ENCODE results near the gene PKMYT1.
"Not testable (repeated sequence)": the region's sequence is repeated elsewhere in the genome, so short reads cannot be mapped to it uniquely, and the experiment has no call there.

PKMYT1 gene

GRCh38 chr16:2960183-2961010 lies 19.8 kb downstream of the PKMYT1 start:
- DNase-seq (ENCODE audit: low spot score), result no peak

- DNase-seq (ENCODE audit: low spot score), result no peak
These were observed 21.0 kb downstream of the PKMYT1 start for GRCh38 chr16:2959206-2959605.

GRCh38 chr16:2956579-2956956 lies 23.7 kb downstream of the PKMYT1 start:
- DNase-seq (ENCODE audit: low spot score), result no peak

- DNase-seq (ENCODE audit: low spot score), result no peak
These were observed 24.3 kb downstream of the PKMYT1 start for GRCh38 chr16:2955779-2956578.

GRCh38 chr16:2955438-2955778 lies 24.8 kb downstream of the PKMYT1 start:
- no peak for DNase-seq (ENCODE audit: low spot score)

GRCh38 chr16:2954656-2955381 lies 25.4 kb downstream of the PKMYT1 start:
- no peak for DNase-seq (ENCODE audit: low spot score)

- DNase-seq (ENCODE audit: low spot score), result no peak
These were observed 26.3 kb downstream of the PKMYT1 start for GRCh38 chr16:2953706-2954627.

- no peak for DNase-seq (ENCODE audit: low spot score)
These were observed 27.6 kb downstream of the PKMYT1 start for GRCh38 chr16:2952679-2953078.

GRCh38 chr16:2950773-2951172 lies 29.5 kb downstream of the PKMYT1 start:
- no peak for DNase-seq (ENCODE audit: low spot score)

GRCh38 chr16:2950353-2950724 lies 29.9 kb downstream of the PKMYT1 start:
- no peak for DNase-seq (ENCODE audit: low spot score)

GRCh38 chr16:2949705-2950352 lies 30.4 kb downstream of the PKMYT1 start:
- no peak for DNase-seq (ENCODE audit: low spot score)

GRCh38 chr16:2948807-2949704 lies 31.2 kb downstream of the PKMYT1 start:
- DNase-seq (ENCODE audit: low spot score), result no peak

GRCh38 chr16:2946649-2947048 lies 33.6 kb downstream of the PKMYT1 start:
- no peak for DNase-seq (ENCODE audit: low spot score)

- not testable (repeated sequence) for DNase-seq (ENCODE audit: low spot score)
These were observed 36.5 kb downstream of the PKMYT1 start for GRCh38 chr16:2943716-2944115.

GRCh38 chr16:2942045-2942444 lies 38.2 kb downstream of the PKMYT1 start:
- no peak for DNase-seq (ENCODE audit: low spot score)

- no peak for DNase-seq (ENCODE audit: low spot score)
These were observed 40.3 kb downstream of the PKMYT1 start for GRCh38 chr16:2939968-2940367.

GRCh38 chr16:2938206-2938605 lies 42.0 kb downstream of the PKMYT1 start:
- no peak for DNase-seq (ENCODE audit: low spot score)

- DNase-seq (ENCODE audit: low spot score), result no peak
These were observed 43.1 kb downstream of the PKMYT1 start for GRCh38 chr16:2937170-2937569.

GRCh38 chr16:2936436-2937011 lies 43.7 kb downstream of the PKMYT1 start:
- no peak for DNase-seq (ENCODE audit: low spot score)

- DNase-seq (ENCODE audit: low spot score), result no peak
These were observed 45.8 kb downstream of the PKMYT1 start for GRCh38 chr16:2934450-2934849.
